Colonic mucosa (tissue), 4 donors: Measurements from ENCODE around the gene MT1H. TPM values are rescaled to one million over a fixed set of nuclear protein-coding genes. Genes with fewer than 3 reads are reported as not detected.

Source experiments
- DNase-seq: peaks from one replicate; pipeline ENCODE4 v3.0.0-alpha.2; 2020
- H3K27ac ChIP-seq: fragments of 200-600 bp; one replicate; pipeline ENCODE4 v1.8.0; 2021
- H3K27me3 ChIP-seq: fragments of 200-600 bp; one replicate; pipeline ENCODE4 v1.8.0; 2021
- H3K36me3 ChIP-seq: fragments of 200-600 bp; one replicate; pipeline ENCODE4 v1.8.0; 2021
- H3K4me1 ChIP-seq: fragments of 200-600 bp; one replicate; pipeline ENCODE4 v1.8.0; 2021; ENCODE audit warnings: mild to moderate bottlenecking
- H3K4me3 ChIP-seq: fragments of 200-600 bp; one replicate; pipeline ENCODE4 v1.8.0; 2021
- H3K9ac ChIP-seq, 2 donors: one replicate each; pipeline ENCODE4 v1.7.0; 2013; ENCODE audit warnings: control low read depth in 2 of 2, low read depth in 2 of 2, low read length in 2 of 2
- H3K9me3 ChIP-seq: fragments of 200-600 bp; one replicate; pipeline ENCODE4 v1.8.0; 2021
- CTCF ChIP-seq: fragments of 200-600 bp; IDR thresholded peaks from one replicate; pipeline ENCODE4 v1.8.0; 2022; ENCODE audit warnings: antibody characterized with exemption, mild to moderate bottlenecking
- intact Hi-C: fragments of 100-400 bp; cut with DNase I; formaldehyde crosslinking; loops from one replicate; pipeline ENCODE4 v1.14.1; 2022
- total RNA-seq, 2 donors: library from RNA; stranded (reverse); fragmentation: NEBNext Ultra II Directional in 1 of 2; extraction: Animal tissue kit (Norgen Biotek cat#: 25700) in 1 of 2; gene quantifications; one replicate each; pipeline ENCODE4 v1.2.1, GENCODE V29; 2021
- donor health status: healthy.
- donor health status: DM: no; HTN: no; CAD: no.
- donor health status: DM: no; HTN: no; CAD: no.

The MT1H gene
- total RNA-seq, 2 donors from 2014 or later: 43.8 to 180 TPM

GRCh38 chr16:56625943-56626654 is 43.5 kb upstream of the MT1H start:
- no peak for TF ChIP-seq CTCF
- no peaks in the 10 kb centered on the region for H3K36me3 ChIP-seq
- no peaks in the 10 kb centered on the region for H3K9me3 ChIP-seq
- DNase-seq: peak; percentile 66
- no peaks in the 10 kb centered on the region for H3K27me3 ChIP-seq
- intact Hi-C loops: no loop called here
- H3K9ac ChIP-seq: peak overlapping the region; percentile 89 to 100
- H3K27ac ChIP-seq: peak overlapping the region; percentile 86
- H3K4me1 ChIP-seq: peaks cover 3% of the 10 kb centered on the region
- peak overlapping the region; percentile 79 for H3K4me3 ChIP-seq

- Histone ChIP-seq H3K4me3 (peak overlapping the region; percentile 79), H3K27ac (peak overlapping the region; percentile 86), H3K9me3 (no peaks in the 10 kb centered on the region), H3K36me3 (no peaks in the 10 kb centered on the region), H3K27me3 (no peaks in the 10 kb centered on the region), H3K4me1 (peaks cover 3% of the 10 kb centered on the region), H3K9ac (peak overlapping the region in 1 of 2 donors; percentile 100)
- TF ChIP-seq CTCF: no peak
- intact Hi-C loops: no loop called here
- no peak for DNase-seq
Measured at GRCh38 chr16:56626685-56627084, 42.9 kb upstream of the MT1H start.

GRCh38 chr16:56628486-56629350 is 40.9 kb upstream of the MT1H start:
- Histone ChIP-seq H3K4me1 (peaks cover 3% of the 10 kb centered on the region), H3K9ac (no peak overlapping the region), H3K4me3 (no peak overlapping the region), H3K36me3 (no peaks in the 10 kb centered on the region), H3K27ac (no peak overlapping the region), H3K27me3 (no peaks in the 10 kb centered on the region), H3K9me3 (no peaks in the 10 kb centered on the region)
- no peak for TF ChIP-seq CTCF
- DNase-seq: no peak
- intact Hi-C loops: no loop called here

GRCh38 chr16:56629531-56629930 is 40.1 kb upstream of the MT1H start:
- no peak for DNase-seq
- Histone ChIP-seq H3K27ac (no peak overlapping the region), H3K36me3 (no peaks in the 10 kb centered on the region), H3K4me3 (no peak overlapping the region), H3K4me1 (peaks cover 3% of the 10 kb centered on the region), H3K9ac (no peak overlapping the region), H3K27me3 (peaks cover under 1% of the 10 kb centered on the region), H3K9me3 (no peaks in the 10 kb centered on the region)
- intact Hi-C loops: no loop called here
- no peak for TF ChIP-seq CTCF

GRCh38 chr16:56630134-56630533 is 39.5 kb upstream of the MT1H start:
- intact Hi-C loops: no loop called here
- no peak overlapping the region for H3K27ac ChIP-seq
- H3K36me3 ChIP-seq: no peaks in the 10 kb centered on the region
- no peaks in the 10 kb centered on the region for H3K9me3 ChIP-seq
- H3K4me3 ChIP-seq: no peak overlapping the region
- H3K4me1 ChIP-seq: no peaks in the 10 kb centered on the region
- DNase-seq: no peak
- no peak overlapping the region for H3K9ac ChIP-seq
- peaks cover 6% of the 10 kb centered on the region for H3K27me3 ChIP-seq
- no peak for TF ChIP-seq CTCF
